ENCODE data around the gene TULP4.
"Not testable (repeated sequence)": the region's sequence is repeated elsewhere in the genome, so short reads cannot be mapped to it uniquely, and the experiment has no call there.

Gene TULP4

GRCh38 chr6:158388727-158389126 lies 76.5 kb downstream of the TULP4 start:
- H3K4me3 ChIP-seq (ENCODE audit: low read depth, low read length): no peak overlapping the region
- POLR2A ChIA-PET: no interaction called here
- CTCF ChIA-PET: interaction anchor here (1.8 kb wide), 1 partner anchor 175 kb away, joined by 3 read pairs; no protein-coding TSS in a partner anchor
- no peak for TF ChIP-seq CTCF (IDR thresholded peaks at IDR 0.05; ENCODE audit: insufficient read depth, low read length, missing control alignments)
- no peak for DNase-seq (ENCODE audit: low read depth, low spot score)

GRCh38 chr6:158389193-158389919 lies 77.1 kb downstream of the TULP4 start:
- no peak for DNase-seq (ENCODE audit: low read depth, low spot score)
- CTCF ChIA-PET: interaction anchor here (0.9 to 1.8 kb wide), 3 partner anchors 46 to 175 kb away, joined by 3 read pairs; no protein-coding TSS in a partner anchor
- POLR2A ChIA-PET: no interaction called here
- H3K4me3 ChIP-seq (ENCODE audit: low read depth, low read length): no peak overlapping the region
- TF ChIP-seq CTCF (IDR thresholded peaks at IDR 0.05; ENCODE audit: insufficient read depth, low read length, missing control alignments): no peak

GRCh38 chr6:158391276-158391675 lies 79.0 kb downstream of the TULP4 start:
- TF ChIP-seq CTCF (IDR thresholded peaks at IDR 0.05; ENCODE audit: insufficient read depth, low read length, missing control alignments): no peak
- POLR2A ChIA-PET: no interaction called here
- no peak for DNase-seq (ENCODE audit: low read depth, low spot score)
- no peak overlapping the region for H3K4me3 ChIP-seq (ENCODE audit: low read depth, low read length)
- CTCF ChIA-PET: no interaction called here

GRCh38 chr6:158391977-158392376 lies 79.7 kb downstream of the TULP4 start:
- CTCF ChIA-PET; H3K4me3 ChIP-seq (ENCODE audit: low read depth, low read length); POLR2A ChIA-PET; DNase-seq (ENCODE audit: low read depth, low spot score): not testable (repeated sequence)

GRCh38 chr6:158396136-158396535 lies 83.9 kb downstream of the TULP4 start:
- no peak overlapping the region for H3K4me3 ChIP-seq (ENCODE audit: low read depth, low read length)
- DNase-seq (ENCODE audit: low read depth, low spot score): no peak
- POLR2A ChIA-PET: no interaction called here
- CTCF ChIA-PET: interaction anchor here (1.3 to 2.1 kb wide), 2 partner anchors 8 to 175 kb away, joined by 4 to 6 read pairs; no protein-coding TSS in a partner anchor
- TF ChIP-seq CTCF (IDR thresholded peaks at IDR 0.05; ENCODE audit: insufficient read depth, low read length, missing control alignments): no peak

GRCh38 chr6:158397578-158397977 lies 85.3 kb downstream of the TULP4 start:
- CTCF ChIA-PET: interaction anchor here (1.2 to 2.1 kb wide), 2 partner anchors 21 to 176 kb away, joined by 3 to 6 read pairs; no protein-coding TSS in a partner anchor
- TF ChIP-seq CTCF (IDR thresholded peaks at IDR 0.05; ENCODE audit: insufficient read depth, low read length, missing control alignments): no peak
- no peak overlapping the region for H3K4me3 ChIP-seq (ENCODE audit: low read depth, low read length)
- no peak for DNase-seq (ENCODE audit: low read depth, low spot score)
- POLR2A ChIA-PET: no interaction called here

Measured in AG04449 (cell line).